ENCODE measurements around the gene LNX1.

- no peak for TF ChIP-seq EZH2 (IDR thresholded peaks at IDR 0.05; ENCODE audit: low read length, missing control alignments)
- TF ChIP-seq, protein P1, sequence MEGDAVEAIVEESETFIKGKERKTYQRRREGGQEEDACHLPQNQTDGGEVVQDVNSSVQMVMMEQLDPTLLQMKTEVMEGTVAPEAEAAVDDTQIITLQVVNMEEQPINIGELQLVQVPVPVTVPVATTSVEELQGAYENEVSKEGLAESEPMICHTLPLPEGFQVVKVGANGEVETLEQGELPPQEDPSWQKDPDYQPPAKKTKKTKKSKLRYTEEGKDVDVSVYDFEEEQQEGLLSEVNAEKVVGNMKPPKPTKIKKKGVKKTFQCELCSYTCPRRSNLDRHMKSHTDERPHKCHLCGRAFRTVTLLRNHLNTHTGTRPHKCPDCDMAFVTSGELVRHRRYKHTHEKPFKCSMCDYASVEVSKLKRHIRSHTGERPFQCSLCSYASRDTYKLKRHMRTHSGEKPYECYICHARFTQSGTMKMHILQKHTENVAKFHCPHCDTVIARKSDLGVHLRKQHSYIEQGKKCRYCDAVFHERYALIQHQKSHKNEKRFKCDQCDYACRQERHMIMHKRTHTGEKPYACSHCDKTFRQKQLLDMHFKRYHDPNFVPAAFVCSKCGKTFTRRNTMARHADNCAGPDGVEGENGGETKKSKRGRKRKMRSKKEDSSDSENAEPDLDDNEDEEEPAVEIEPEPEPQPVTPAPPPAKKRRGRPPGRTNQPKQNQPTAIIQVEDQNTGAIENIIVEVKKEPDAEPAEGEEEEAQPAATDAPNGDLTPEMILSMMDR (conservative IDR thresholded peaks at IDR 0.05 in 1 of 2, IDR thresholded peaks at IDR 0.05 in 1 of 2; ENCODE audit: low read depth in 1 of 2, low read length in 2 of 2) = no peak
Observed at GRCh38 chr4:53463340-53463739, 127.9 kb downstream of the LNX1 start.

Data from fibroblast of lung (primary cell).